Measurements from ENCODE around the gene ASTN2.

ASTN2 gene

GRCh38 chr9:116430849-116431248 is 984.0 kb downstream of the ASTN2 start:
- no peak for DNase-seq

- no peak for DNase-seq
Measured at GRCh38 chr9:116425244-116425643, 989.6 kb downstream of the ASTN2 start.

- DNase-seq, result no peak
Measured at GRCh38 chr9:116423149-116423548, 991.7 kb downstream of the ASTN2 start.

- no peak for DNase-seq
Measured at GRCh38 chr9:116422119-116422979, 992.5 kb downstream of the ASTN2 start.

GRCh38 chr9:116420993-116421538 is 993.8 kb downstream of the ASTN2 start:
- DNase-seq, result no peak

GRCh38 chr9:116419181-116419580 is 995.7 kb downstream of the ASTN2 start:
- DNase-seq, result no peak

GRCh38 chr9:116417464-116417863 is 997.4 kb downstream of the ASTN2 start:
- no peak for DNase-seq

DNA sequence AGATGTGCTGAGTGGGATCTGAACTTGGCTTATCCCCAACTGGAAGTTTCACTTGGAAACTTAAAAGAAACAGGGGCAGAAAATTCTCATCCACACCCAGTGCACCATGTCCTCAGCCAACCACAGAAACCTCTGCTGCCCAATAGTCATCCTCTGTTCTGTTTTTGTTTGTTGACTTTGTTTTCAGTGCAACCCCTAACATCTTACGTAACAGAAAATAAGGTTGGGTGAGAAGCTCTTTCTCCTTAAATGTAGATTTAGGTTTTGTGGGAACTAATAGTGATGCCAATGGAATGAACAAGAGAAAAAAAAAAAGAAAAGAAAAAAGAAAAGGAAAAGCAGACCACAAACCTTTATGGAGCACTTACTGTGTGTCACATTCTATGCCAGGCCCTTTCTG is 998.4 kb downstream of the ASTN2 start:
- no peak for DNase-seq

GRCh38 chr9:116414374-116414773 is 1000.5 kb downstream of the ASTN2 start:
- DNase-seq, result no peak

DNA sequence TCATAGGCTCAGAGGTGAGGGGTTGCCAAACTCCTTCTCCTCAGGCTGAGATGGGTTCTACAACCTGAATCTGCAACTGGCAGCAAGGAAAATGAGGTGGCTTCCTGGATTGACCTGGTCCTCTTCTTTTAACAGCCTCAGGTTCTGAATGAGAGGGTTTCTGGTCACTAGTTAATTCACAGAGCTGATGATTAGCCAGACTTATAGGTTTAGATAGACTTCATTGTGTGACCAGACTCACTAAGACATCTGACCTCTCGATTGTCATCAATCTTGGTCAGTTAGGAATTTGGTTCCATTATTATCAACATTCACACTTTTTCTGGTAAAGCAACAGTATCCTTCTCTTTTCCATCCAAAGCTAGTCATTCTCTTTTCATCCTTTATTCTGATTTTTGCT is 1003.4 kb downstream of the ASTN2 start:
- no peak for DNase-seq

- DNase-seq, result no peak
Measured at GRCh38 chr9:116409638-116410037, 1005.2 kb downstream of the ASTN2 start.

GRCh38 chr9:116409129-116409528 is 1005.7 kb downstream of the ASTN2 start:
- DNase-seq, result no peak

DNA sequence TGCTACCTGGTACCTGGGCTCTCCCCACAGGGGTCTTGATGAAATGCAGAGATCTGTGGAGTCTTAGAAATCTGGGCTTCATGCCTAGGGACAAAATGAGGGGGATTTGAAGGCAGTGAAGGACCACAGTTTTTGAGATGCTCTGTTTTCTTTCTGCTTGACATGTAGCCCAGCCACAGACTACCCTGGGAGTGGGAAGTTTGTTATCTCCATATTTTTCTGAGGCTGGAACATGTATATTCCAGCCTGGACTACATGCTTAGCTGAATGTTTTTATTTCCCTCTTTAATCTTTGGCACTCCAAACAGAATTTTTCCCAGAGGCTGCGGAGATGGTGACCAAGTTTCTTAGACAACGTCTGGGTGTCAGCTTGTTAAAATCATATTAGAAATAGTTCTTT is 1008.4 kb downstream of the ASTN2 start:
- no peak for DNase-seq

- no peak for DNase-seq
Measured at GRCh38 chr9:116405321-116405720, 1009.5 kb downstream of the ASTN2 start.

- no peak for DNase-seq
Measured at GRCh38 chr9:116404228-116404627, 1010.6 kb downstream of the ASTN2 start.

DNA sequence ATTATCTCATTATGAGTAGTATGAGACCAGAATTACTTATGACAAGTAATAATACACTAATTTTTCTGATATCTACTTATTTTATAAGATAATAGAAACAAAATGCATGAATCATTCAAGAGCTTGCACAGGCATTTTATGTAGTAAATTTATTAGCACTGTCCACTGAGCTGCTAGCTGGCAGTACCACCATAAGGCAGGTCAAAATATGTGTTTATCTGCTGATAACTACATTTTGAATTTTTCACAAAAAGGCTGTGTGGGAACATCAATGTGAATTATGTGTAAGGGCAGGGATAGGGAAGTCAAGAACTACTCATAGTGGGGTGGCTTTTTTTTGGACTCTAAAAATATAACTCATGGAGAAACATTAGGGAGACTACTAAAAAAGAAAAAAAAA is 1011.7 kb downstream of the ASTN2 start:
- DNase-seq, result no peak

GRCh38 chr9:116395699-116396037 is 1019.2 kb downstream of the ASTN2 start:
- no peak for DNase-seq

DNA sequence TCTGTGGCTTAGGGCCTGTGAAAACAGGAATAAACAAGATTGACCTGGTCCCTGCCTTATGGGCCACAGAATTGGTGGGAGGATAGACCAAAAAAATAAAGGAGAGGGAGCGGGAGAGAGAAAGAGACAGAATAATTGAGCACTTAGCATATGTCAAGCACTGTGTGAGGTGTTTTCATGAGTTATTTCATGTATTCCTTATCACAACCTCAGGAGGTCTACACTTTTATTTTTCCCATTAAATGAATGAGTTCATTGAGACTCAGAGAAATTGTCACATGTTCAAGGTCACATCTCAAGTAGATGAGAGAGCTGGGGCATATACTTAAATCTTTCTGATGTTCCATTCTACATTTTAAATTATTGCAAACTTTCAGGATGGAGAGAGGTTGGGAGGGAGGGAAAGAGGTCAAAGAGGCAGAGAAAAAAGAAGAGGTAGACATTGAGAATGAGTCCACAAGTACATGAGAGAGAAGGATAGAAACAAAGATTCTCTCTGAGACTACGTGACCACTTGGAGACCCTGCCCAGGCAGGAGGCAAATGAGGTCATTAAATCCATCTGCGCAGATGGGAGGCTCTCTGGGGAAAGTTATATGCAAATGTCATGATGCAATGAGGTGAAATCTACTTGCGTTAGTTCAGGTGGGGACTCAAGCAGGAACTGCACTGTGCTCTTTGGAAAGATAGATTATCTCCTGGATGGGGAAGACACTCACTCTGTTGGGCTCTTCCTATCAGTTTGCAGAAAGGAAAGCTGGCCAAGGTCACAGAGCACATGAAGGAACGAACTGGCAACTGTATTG is 1019.8 kb downstream of the ASTN2 start:
- no peak for DNase-seq

- DNase-seq, result no peak
Measured at GRCh38 chr9:116394070-116394469, 1020.8 kb downstream of the ASTN2 start.

DNA sequence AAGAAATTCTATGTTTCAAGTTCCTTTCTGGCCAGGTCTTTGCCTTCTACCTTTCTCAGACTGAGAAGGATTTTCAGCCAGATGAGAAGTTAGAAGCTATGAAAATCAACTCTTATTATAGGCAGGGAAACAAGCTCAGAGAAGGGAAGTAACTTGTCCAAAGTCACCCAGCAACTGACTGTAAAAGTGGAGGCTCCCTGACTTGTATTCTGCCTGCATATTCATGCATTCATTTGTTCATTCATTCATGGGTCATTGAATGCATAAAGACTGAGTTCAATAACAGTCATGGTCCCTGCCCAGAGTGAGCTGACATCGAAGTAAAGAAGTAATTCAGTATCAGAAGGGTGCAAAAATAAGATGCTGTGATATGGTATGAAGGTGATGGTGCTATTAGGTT is 1021.7 kb downstream of the ASTN2 start:
- DNase-seq, result no peak

- DNase-seq, result no peak
Measured at GRCh38 chr9:116391306-116391900, 1023.5 kb downstream of the ASTN2 start.

DNA sequence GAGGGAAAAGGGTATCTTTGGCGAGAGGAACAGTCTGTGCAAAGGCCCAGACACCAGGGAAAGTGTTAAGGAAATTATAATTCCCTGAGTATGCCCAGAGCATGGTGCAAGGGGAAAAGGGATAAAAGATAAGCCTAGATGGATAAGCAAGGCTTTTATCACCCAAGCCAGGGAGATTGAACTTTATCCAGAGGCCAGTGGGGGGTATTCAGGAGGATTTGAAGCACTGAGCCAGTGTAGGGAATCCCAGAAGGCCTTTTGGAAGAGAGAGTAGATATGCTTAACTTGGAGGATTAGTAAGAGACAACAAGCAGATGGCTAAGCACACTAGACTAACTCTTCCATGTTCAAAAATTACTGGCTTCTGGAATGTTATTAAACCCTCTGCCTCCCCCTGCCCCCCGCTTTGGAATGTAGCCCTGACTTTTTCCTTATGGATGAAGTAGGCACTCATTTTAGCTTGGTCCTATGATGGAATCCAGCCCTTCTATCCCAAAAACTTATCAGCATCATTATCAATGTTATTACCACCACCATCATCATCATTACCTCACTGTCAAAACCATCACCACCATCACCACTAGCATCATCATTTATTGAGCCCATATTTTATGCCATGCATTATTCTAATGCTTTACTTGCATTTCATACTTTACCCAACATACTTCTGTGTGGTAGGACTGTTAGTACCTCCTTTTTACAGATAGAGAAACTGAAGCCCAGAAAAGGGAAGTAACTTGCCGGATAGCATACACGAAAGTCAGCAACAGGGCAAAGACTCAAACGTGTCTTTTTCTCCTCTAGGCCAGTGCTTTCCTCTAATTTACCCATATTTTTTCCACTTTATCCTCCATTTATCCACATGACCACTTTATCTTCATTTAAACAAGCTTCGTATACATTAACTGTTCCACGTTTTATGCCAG is 1024.3 kb downstream of the ASTN2 start:
- no peak for DNase-seq

Measured in stimulated activated CD4-positive, alpha-beta T cell treated with anti-CD3 and anti-CD28 coated beads, Interleukin-4, amount 100 ng/mL, for 1 hour (primary cell).